Ishikawa (cell line): ENCODE results near the gene ARHGEF26.

Experiments
- YY1 ChIP-seq: IDR thresholded peaks from 2 replicates; pipeline ENCODE4 v1.6.1; 2012; ENCODE audit warnings: low read depth
- TF ChIP-seq, protein P1 (sequence below): IDR thresholded peaks from 2 replicates; pipeline ENCODE4 v1.6.1; 2012

GRCh38 chr3:154182322-154182922 is 61.2 kb downstream of the ARHGEF26 start:
- TF ChIP-seq, protein P1, sequence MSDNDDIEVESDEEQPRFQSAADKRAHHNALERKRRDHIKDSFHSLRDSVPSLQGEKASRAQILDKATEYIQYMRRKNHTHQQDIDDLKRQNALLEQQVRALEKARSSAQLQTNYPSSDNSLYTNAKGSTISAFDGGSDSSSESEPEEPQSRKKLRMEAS, result no peak
- TF ChIP-seq YY1, result no peak
